ENCODE measurements around the gene SLC16A3.
A peak's percentile ranks its signal among the peaks of the same experiment; 100 is the strongest.

SLC16A3 gene

GRCh38 chr17:82271401-82271800 lies 42.6 kb downstream of the SLC16A3 start:
- DNase-seq, result no peak

GRCh38 chr17:82272495-82273326 lies 43.9 kb downstream of the SLC16A3 start:
- peak; percentile 44 for DNase-seq

- DNase-seq, result peak; percentile 83
These were observed 44.7 kb downstream of the SLC16A3 start, which contains the start of gene CSNK1D for GRCh38 chr17:82273327-82274133. CSNK1D (minus strand) TSS chr17:82273700; CDS start chr17:82273381, 319 bp downstream.

- no peak for DNase-seq
These were observed 45.5 kb downstream of the SLC16A3 start for GRCh38 chr17:82274134-82275020.

GRCh38 chr17:82275326-82275725 lies 46.5 kb downstream of the SLC16A3 start:
- no peak for DNase-seq

- no peak for DNase-seq
These were observed 48.1 kb downstream of the SLC16A3 start for GRCh38 chr17:82276938-82277337.

- no peak for DNase-seq
These were observed 49.0 kb downstream of the SLC16A3 start for GRCh38 chr17:82277851-82278250.

GRCh38 chr17:82278308-82278707 lies 49.5 kb downstream of the SLC16A3 start:
- no peak for DNase-seq

GRCh38 chr17:82278786-82279391 lies 50.0 kb downstream of the SLC16A3 start:
- no peak for DNase-seq

- no peak for DNase-seq
These were observed 51.7 kb downstream of the SLC16A3 start for GRCh38 chr17:82280537-82280936.

GRCh38 chr17:82281076-82281475 lies 52.2 kb downstream of the SLC16A3 start:
- DNase-seq, result no peak

- DNase-seq, result no peak
These were observed 52.8 kb downstream of the SLC16A3 start for GRCh38 chr17:82281502-82282238.

GRCh38 chr17:82282239-82283207 lies 53.7 kb downstream of the SLC16A3 start:
- no peak for DNase-seq

- DNase-seq, result peak; percentile 41
These were observed 54.4 kb downstream of the SLC16A3 start for GRCh38 chr17:82283208-82283749.

- DNase-seq, result no peak
These were observed 56.3 kb downstream of the SLC16A3 start for GRCh38 chr17:82285141-82285540.

GRCh38 chr17:82287013-82287867 lies 58.4 kb downstream of the SLC16A3 start:
- DNase-seq, result no peak

- no peak for DNase-seq
These were observed 59.3 kb downstream of the SLC16A3 start for GRCh38 chr17:82287868-82288801.
